Stimulated activated CD4-positive, alpha-beta T cell treated with anti-CD3 and anti-CD28 coated beads, Interleukin-4, amount 100 ng/mL, for 24 hours (primary cell): Measurements from ENCODE around the gene EXOC2.
A peak's percentile ranks its signal among the peaks of the same experiment; 100 is the strongest.
"Not testable (repeated sequence)": the region's sequence is repeated elsewhere in the genome, so short reads cannot be mapped to it uniquely, and the experiment has no call there.

Experiments used
- DNase-seq: peaks from one replicate; pipeline ENCODE4 v3.0.0-alpha.2; 2020

Gene EXOC2

DNA sequence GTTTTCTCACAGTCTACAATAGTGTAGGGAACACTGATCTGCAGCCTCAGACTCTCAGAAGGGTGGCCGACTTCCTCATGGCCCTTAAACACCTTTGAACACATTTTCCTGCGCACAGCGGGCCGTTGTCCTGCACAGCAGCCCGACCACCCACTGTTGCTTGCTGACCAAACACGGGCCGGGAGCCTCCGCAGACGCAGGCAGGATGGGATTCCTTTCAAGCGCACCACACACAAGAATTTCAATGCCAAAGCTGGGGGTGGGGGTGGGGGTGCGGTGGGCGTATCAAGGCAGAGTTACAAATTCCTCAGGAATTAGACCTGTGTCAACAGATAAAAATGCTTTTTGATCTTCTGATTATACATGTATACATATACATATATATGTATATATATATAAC is 110.6 kb downstream of the EXOC2 start:
- DNase-seq, result no peak

DNA sequence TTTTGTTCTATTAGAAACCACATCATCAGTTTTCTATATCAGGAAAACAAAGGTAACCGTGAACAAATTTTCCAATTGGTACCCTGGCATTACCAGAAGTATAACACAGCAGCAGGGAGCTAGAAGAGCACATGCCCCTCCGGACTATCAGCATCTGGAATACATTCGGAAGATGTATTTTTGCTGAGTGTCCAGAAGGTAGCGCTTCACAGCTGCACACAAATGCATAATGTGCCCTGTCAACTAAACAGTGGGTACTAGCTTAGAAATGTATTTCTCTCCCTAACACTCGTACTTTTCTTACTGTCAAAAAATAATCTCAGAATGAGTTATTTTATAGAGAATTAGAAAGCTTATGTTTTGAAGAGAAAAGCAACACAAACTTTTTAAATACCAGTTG is 113.6 kb downstream of the EXOC2 start:
- no peak for DNase-seq

DNA sequence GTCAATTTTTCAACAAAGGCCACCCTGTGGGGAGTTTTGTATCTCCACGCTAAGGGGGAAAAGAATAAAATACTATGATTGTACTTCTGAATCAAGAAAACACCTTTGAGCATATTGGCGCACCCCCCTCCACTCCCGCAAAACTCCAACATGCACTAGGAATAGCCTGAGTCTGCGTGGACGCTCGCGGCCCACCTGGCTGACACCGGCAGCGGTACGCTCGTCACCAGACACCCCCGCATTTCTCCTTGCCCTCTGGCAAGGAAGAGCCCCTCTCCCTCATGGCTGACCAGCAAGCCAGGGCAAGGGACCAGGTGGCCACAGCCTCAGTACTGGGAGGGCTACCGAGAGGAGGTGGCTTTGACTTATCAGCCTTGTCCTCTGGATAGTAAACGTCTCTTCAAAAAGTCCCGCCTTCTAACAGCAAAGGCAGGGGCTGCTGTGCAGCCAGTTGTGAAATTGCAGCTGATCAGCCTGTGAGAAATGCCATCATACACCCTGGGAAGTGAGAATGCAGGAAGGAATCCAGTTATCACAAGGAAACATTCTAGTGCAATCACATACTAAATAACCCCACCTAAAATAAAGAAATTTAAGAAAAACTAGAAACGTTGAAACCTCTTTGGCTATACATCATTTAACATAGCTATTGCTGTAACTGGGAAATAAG is 120.2 kb downstream of the EXOC2 start:
- no peak for DNase-seq

DNA sequence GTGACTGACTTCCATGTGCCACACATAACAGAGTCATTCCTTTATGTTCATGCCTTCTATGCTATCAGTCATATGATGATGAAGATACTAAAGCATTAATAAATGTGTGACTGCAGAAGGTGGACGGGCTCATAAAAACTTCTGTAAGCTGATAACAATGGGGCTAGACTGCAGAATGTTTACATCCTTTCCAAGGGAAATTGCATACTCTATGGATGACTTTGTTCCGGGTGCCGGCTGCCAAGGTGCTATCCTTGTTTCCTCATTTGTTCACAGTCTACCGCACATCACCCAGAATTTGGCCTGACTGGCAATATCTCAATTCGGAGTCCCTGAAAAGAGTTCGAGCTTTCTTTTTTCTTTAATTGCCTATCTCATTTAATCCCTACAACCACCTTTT is 121.0 kb downstream of the EXOC2 start:
- no peak for DNase-seq

DNA sequence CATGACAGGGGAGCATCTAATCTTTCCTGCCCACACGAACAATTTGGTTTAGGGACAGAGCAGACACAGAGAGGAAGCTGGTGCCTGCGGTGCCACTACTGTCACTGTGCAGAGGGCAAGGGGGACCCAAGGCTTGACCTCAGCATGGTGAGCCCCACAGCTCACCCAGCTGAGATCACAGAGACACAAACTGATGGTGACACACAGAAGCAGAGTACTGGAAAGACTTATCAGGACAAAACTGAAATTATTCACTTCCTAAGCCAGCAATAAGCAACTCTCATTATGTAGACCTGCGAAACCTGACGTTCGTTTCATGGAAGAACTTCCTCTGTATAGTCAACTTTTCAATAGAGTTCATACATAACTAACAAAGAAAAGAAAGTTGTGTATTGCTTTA is 122.1 kb downstream of the EXOC2 start:
- no peak for DNase-seq

DNA sequence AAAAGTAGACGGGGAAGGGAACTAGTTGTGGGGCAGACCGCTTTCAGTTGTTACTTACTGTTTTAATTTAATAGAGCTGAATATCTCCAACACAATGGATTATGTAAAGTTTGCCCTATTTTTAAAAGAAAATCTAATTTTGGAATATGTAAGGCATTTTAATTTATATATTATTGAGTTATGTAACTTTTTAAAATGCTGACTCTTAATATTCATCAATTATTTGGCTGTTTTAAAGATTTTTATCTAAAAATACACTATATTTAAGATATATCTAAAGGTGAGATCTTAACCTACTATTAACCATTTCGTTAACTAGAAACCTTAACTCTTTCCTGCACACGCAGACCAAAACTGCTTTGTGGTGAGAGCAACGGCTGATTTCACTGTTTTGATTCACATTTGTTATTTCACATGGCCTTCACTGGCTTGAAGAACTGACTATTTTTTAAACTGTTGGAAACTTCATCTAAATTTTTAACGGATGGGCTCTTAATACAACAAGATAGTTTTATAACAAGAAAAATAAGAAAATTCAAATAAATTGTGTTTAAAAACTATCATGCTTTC is 123.9 kb downstream of the EXOC2 start:
- no peak for DNase-seq

DNA sequence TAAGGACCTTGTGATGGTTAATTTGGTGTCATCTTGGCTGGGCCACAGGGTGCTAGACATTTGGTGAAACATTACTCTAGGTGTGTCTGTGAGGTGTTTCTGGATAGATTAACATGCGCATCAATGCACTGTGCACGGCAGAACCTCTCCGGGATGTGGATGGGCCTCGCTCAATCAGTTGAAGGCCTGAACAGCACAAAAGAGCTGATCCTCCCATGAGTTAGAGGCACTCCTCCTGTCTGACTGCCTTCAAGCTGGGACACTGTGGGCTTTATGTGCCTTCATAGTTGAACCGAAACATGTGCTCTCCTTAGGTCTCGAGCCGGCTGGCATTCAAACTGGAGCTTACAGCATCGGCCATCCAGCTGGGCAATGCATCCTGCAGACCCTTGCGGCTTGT is 124.9 kb downstream of the EXOC2 start:
- no peak for DNase-seq

DNA sequence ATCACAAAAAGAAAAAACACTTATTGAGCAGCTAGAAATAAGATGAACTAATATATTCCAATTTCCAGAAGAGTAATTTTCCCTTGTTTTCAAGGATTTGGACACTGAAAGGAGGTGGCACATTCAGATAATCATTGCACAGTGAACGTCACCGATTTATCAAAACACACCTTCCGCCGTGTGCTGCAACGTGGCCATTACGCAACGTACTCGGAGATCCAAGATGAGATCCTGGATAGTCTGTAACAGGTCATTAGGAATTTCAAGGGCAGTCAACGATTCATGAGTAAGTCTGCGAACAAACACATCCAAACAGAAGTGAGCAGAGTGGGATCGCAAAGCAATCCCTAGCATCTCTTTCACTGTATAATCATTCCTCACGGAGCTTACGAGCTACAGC is 129.1 kb downstream of the EXOC2 start:
- no peak for DNase-seq

DNA sequence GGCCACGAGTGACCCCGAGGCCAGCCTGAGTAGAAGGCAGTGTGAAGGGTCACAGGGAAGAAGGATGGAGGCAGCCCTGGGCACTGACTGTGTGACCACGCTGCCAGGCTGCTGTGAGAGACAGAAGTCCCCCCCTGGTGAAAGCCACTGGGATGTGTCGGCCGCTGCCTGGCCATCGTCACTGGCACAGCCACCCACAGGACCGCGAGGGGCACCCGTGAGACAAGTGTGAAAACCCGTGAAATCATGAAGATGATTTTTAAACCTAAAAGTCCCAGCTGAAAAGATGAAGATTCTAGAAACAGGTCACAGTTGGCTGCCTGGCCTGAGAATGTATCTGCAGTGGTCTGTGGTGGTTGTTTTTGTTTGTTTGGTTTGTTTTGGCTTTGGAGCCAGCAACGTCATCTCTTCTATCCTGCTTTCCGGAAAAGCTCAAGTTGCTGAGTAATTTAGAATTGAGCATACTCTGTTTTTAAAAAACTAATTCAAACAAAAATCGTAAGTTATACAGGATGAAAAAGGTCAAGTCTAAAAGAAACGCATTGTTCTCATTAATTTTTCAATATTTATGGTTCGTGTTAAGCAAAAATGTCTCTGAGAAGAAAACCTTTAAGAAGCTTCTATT is 130.8 kb downstream of the EXOC2 start:
- DNase-seq, result no peak

DNA sequence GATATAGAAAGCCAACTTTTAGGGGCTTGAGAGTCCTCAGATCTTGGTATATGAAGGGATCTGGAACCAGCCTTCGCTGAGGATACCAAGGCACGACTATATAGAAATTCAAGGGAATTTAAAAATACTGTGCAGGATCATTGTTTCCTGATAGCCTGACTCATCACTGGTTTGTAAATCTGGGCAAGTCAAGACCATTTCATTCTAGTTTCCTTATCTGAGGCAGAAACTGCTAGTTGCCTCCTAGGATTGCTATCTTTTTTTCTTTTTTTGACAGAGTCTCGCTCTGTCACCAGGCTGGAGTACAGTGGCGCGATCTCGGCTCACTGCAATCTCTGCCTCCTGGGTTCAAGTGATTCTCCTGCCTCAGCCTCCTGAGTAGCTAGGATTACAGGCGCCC is 131.6 kb downstream of the EXOC2 start:
- not testable (repeated sequence) for DNase-seq

DNA sequence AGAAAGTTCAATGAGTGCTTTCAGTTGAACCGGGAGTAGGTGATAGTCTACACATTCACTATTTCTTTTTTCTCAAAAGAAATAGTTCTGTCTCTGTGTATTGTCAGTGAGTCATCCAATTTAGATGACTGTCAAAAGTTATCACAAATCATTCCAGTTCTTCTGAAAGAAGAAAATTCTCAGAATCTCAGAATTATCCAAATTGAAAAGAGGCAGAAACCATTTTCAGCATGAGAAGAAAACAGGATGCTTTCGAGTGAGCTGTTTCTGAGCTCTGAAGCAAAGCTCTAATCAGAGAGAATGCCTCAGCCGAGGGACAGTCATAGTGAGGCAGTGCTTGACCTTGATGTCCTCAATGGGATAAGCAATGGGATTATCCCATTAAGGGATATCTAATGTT is 134.0 kb downstream of the EXOC2 start:
- peak; percentile 35 for DNase-seq

DNA sequence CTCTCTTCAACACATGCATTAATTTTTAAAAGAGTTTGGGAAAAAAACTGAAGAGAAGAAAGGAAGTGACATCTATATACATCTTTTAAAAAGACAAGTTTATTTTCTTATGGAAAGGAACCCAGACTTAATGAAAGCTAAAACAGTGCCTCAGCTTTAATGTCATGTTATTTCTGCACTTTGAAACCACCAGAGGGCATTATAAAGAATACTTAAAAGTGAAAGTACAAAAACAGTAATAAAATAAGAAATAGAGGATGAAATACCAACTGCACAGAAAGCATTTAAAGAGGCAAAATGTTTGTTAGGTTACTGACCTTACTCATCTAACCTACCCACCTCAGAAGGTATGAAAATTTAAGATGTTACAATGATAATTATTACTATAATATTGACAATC is 134.8 kb downstream of the EXOC2 start:
- DNase-seq, result no peak

DNA sequence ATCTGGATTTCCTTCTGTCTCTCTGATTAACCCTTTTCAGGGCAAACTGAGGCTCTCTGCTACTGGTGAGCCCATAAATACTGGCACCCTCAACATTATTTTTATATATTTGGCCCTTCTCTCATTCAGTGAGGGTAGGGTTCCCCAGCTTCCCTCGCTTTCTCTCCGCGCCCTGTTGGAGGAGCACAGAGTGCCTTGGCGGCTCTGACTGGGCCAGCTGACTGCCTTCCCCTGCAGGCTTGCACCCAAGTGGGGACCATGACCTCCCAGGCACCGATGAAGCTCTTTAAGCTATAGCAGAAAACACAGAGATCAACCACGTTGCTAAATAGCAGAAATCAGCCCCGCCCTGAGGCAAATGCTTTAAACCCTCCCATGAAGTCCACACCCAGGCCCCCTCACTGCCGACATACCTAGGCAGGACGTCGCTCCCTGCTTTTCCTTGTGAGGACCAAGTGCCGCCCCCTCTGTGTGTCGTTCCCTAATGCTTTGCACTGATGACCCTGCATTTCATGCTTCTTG is 141.0 kb downstream of the EXOC2 start:
- DNase-seq, result no peak

DNA sequence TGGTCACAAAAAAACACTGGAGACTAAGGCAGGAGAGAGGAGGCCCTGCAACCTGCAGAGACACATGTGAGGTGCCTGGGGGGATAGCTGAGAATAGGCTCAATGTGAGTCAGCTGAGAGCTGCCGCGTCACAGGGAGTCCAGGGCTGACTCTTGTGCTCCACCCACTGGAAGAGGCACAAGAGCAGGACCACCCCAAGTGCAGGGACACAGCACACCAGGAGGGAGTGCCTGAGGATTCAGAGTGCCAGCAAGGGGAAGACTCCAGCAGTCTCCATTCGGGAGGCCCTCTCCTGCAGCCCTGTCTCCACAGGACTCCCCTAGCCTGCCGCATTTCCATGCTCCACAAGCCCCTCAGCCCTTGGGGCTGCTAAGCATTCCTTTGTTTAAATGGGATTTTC is 141.5 kb downstream of the EXOC2 start:
- DNase-seq, result peak; percentile 38

DNA sequence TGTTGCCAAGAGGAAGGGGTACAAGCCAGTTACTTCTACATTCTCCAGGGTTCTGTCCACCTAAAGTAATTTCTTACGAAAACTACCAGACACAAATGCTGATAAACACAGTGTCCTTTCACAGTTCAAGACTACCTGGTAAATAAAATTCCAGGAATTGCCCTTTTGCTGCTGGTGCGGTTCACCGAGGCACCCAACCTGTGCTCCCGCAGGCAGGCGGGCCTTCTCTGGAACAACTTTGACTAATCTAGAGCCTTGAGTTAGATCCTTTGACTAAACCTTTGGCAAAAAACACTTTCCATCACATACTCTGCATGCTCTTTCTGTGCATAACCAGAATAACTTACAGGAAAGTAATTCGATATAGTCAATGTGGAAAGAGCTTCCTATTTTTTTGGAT is 143.0 kb downstream of the EXOC2 start:
- no peak for DNase-seq

DNA sequence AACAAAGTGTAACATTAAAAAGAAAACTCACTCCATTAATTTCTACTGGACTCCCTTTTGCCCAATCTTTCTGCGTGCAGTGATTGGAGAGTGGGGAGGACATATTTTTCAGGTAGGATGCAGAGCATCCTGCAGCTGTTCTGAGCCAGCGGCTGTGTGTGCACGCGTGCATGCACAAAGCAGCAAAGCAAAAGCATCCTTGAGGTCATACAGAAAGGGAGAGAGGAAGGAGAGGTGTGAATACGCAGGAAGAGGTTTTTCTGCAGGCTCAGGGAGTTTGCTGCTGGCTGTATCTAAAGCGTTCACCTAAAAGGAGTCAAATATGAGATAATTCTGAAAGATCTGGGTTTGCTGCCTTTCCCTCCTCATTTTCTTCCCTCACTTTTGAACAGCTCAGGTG is 144.4 kb downstream of the EXOC2 start:
- peak; percentile 48 for DNase-seq

DNA sequence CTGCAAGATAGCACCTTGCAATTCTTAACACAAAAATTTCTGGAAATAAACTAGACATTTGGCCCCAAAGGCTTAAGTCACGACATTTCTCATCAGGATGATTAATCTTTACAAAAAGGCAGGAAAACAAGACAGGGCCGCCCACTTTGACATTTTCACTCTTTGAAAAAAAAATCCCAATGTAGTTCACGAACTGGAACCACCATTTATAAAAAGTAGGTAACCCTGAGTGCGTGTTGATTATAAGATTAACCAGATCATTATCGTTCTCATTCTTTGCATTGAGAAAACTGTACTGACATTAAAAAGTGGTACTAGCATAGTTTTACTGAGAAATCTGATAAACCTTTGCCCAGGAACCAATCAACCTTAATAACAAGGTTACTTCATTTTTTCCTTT is 144.8 kb downstream of the EXOC2 start:
- DNase-seq, result peak; percentile 43

DNA sequence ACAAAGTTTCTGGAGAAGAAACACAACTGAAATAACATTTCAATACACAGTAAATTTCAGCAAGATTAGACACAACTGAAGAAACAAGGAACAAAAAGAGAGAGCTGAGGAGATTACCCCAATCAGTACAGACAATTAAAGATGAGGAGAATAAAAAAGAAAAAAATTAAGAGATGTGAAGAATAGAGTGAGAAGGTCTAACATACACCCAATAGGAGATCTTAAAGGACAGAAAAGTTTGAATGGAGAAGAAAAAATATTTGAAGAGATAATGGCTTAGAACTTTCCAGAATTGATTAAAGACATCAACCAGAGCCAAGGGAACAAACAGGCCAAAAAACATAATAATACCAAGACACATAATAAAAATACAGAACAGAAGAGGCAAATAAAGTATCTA is 152.4 kb downstream of the EXOC2 start:
- DNase-seq, result no peak

DNA sequence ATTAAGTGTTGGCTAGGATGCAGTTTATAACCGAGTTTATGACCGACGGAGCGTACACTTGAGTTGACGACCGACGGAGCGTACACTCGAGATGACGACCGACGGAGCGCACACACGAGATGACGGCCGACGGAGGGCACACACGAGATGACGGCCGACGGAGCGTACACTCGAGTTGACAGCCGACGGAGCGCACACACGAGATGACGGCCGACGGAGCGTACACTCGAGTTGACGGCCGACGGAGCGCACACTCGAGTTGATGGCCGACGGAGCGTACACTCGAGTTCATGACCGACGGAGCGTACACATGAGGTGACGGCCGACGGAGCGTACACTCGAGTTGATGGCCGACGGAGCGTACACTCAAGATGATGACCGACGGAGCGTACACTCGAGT is 155.8 kb downstream of the EXOC2 start:
- DNase-seq, result no peak

DNA sequence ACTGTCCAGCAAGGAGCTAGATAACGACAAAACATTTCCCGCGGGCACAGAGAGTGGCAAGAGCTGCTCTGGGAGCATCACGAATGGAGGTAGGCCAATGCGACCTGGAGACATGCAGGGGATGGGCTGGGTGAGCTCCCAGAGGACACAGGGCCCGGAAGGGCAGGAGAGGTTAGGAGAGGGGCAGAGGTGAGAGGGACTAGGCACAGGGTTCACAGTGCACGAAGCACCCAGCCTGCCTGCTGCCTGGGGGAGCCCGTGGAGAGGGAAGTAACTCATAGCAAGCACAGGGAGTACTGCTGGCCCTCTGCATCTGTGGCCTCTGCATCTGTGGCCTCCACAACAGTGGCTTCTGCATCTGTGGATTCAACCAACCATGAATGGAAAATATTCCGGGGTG is 162.5 kb downstream of the EXOC2 start:
- DNase-seq, result no peak

DNA sequence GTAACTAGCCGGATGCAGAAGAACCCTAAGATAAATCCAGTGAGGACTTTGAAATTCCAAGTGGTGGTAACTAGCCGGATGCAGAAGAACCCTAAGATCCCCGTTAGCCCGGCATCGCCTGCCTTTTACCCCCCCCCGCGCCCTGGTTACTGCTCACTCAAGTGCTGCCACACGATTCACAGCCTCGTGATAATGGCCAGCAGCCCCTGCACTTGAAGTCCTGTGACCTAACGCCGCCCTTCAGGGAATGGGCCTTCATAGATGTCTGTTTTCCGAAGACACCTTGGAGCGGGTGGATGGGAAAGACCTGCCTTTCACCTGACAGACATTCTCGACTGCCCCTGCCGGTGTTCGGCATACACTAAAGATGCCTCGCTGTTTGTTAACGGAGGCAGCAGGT is 163.9 kb downstream of the EXOC2 start:
- no peak for DNase-seq

DNA sequence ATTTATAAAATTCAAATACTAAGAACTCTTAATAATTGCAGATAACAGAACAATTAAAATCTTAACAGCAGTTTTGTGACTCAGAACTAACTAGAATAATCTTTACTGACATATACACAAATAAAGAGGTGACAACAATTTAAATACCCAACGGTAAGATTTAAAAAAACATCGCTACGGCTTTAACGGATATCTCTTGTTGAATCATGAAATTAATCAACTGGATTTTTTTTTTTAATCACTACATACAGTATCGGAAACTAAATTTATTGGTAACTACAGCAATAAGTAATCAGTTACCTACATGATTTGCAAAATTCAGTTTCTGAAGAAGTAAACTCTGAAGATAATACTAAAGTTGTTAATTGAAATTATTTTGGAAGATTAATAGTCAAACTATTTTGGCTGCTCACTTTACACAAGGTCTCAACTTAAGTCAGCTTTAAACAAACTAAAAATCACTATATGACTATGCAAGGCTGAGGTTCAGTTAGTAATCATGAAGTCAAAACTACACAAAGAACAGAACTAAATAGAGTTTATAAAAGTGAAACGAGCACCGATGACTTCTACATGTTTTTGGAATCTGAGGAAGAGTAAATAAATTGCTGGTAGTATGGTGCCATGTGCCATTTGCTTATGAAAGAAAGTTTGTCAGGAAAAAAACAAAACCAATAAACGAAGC is 164.8 kb downstream of the EXOC2 start:
- DNase-seq, result no peak

DNA sequence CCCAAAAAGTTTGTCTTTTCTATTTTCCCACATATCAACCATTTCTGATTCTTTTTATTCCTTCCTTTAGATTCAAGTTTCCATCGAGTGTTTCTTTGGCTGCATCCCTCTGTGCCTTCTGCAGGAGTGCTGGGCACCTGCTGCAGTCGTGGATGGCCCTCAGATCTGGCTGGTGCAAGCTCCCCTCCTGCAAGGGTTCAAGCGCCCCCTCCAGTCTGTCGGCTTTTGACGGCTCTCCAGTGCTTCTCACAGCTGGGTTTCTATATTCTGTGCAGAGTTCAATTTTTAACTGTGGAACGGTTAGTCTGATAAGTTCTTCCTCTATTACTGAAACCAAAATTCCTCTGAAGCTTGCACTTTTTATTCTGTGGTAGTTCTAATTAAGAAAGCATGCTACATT is 168.1 kb downstream of the EXOC2 start:
- DNase-seq, result peak; percentile 39

DNA sequence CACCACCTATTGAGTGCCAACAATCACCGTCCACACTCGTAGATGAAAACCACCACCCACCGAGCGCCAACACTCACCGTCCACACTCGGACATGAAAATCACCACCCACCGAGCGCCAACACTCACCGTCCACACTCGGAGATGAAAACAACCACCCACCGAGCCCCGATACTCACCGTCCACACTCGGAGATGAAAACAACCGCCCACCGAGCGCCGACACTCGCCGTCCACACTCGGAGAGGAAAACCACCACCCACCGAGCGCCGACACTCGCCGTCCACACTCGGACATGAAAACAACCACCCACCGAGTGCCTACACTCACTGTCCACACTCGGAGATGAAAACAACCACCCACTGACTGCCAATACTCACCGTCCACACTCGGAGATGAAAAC is 172.1 kb downstream of the EXOC2 start:
- no peak for DNase-seq
